HG03469 (cell line): ENCODE measurements around the gene COL18A1.

Source experiments
- ATAC-seq: cut with Tn5 transposase; IDR thresholded peaks from one replicate; pipeline ENCODE4 v1.9.1; 2021; ENCODE audit warnings: mild to moderate bottlenecking, moderate library complexity, moderate number of reproducible peaks; ENCODE audit not compliant: unreplicated experiment

COL18A1 gene

DNA sequence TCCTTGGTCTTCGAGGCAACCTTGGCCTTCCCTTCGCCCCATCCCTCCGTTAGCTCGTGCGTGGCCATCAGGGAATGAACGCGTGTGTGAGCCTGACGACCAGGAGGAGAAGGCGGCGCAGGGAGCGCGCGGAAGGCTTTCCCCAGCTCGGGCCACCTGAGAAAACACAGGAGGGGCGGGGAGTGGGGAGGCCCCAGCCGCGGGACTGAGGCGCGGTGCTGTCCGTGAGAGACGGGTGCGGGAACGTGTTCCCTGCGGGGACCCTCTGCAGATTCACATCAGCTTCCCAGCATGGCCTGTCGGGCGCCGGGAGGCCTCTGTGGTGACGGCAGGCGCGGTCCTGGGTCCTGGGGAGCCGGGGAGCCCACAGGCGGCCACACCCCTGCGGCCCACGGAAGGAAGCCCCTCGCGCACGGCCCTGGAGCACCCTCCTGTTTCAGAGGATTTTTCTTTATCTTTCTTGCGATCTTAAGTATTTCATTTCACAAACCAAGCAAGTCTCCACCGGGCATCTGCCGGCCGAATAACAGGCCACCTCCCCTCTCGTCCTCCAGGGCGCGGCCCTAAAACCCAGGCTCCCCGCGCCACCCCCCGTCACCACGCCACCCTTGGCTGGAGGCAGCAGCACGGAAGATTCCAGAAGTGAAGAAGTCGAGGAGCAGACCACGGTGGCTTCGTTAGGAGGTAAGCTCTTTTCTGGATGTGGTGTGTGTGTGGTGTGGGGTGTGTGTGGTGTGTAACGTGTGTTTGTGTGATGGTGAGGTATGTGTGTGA is 71.0 kb downstream of the COL18A1 start:
- ATAC-seq, result no peak

DNA sequence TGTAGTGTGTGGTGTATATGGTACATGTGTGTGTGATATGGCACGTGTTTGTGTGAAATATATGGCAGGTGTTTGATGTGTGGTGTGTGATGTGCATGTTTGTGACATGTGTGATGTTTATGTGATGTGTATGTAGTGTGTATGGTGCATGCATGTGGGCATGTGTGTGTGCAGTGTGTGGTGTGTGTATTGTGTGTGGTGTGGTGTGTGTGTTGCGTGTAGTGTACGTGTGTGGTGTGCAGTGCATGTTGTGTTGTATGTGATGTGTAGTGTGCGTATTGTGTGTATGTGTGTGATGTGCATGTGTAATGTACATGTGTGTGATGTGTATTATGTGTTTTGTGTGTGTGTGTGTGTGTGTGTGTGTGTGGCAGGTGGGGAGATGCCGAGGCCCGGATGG is 71.6 kb downstream of the COL18A1 start:
- no peak for ATAC-seq

DNA sequence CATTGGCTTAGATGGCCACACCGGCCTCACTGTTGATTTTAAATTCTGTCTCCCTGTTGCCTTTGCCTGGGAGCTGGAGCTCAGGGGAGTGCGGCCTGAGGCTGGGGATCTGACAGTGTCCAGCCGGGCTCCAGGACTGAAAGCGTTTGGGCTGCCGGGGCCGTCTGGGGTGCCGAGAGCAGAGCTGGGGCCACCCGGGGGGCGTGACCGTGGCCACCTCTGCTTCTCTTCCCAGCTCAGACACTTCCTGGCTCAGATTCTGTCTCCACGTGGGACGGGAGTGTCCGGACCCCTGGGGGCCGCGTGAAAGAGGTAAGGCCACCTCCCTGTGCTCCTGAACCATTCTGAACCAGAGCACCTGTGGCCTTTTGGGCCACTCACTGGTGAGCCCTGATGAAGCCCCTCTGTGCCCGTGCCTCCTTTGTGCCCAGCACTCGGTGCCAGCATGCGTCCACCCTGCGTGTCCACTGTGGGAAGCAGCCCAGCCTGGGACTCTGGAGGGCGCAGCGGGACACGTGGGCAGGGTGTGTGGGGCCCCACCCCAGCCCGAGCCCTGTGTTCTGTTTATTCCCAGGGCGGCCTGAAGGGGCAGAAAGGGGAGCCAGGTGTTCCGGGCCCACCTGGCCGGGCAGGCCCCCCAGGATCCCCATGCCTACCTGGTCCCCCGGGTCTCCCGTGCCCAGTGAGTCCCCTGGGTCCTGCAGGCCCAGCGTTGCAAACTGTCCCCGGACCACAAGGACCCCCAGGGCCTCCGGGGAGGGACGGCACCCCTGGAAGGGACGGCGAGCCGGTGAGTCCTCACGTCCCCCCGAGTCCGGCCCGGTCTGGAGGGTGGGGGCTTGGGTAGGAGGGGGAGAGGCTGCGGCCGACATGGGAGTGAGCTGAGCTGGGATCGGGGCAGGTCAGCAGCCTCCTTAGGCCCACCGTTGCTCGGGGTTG is 72.5 kb downstream of the COL18A1 start:
- ATAC-seq, result no peak

DNA sequence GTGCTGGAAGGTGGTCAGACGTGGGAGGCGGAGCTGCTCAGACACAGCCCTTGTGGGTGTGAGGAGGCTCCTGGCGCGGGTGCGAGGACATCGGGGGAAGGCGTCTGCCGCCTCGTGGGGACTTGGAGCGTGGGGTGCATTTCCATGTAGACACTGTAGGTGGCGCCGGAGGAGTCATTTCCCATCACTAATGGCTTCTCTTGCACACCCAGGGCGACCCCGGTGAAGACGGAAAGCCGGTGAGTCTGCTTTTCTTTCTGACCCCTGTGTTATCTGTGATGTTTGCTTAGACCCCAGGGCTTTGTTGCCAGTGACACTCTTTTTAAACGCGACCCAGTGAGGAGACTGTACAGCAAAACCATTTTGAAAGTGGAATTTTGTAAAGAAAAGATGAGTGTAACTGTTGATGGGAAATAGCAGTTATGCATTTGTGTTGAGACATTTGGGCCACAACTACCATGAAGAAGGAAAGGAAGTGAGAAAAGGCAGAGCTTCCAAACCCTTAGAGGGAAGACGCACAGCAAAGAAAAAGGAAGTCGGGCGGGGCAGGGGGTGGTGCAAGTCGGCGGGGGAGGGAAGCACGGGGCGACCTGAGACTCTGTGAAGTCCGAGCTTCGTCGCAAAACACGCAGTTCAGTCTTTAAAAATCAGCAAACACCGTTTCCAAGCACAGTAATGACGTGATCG is 73.3 kb downstream of the COL18A1 start:
- no peak for ATAC-seq

DNA sequence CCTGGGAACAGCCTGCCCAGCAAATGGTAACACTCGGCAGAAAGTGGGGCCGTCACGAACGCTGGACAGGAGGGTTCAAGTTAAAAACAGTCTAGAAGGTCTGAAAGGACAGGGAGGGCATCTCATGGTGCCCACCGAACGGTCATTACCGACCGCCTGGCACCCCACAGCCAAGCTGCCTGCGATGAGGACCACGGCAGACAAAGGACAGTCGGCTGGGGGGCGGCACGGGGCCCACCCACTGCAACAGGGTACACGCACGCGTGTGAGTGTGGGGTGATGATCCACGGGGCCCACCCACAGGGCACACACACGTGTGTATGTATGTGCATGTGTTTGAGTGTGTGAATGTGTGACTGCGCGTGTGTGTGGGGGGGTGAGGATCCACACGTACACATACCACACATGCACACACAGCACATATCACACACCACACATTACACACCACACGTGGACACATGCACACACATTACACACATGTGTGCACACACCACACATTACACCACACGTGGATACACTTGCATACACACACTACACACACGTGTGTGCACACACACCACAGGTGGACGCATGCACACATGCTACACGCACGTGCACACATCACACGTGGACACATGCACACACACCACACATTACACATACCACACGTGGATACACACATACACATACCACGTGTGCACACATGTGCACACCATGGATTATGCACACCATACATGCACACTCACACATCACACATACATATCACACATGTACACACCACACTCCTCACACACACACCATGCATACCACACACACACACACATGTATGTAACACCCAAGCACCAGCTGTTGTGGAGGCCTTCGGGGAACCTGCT is 74.1 kb downstream of the COL18A1 start:
- ATAC-seq, result no peak

DNA sequence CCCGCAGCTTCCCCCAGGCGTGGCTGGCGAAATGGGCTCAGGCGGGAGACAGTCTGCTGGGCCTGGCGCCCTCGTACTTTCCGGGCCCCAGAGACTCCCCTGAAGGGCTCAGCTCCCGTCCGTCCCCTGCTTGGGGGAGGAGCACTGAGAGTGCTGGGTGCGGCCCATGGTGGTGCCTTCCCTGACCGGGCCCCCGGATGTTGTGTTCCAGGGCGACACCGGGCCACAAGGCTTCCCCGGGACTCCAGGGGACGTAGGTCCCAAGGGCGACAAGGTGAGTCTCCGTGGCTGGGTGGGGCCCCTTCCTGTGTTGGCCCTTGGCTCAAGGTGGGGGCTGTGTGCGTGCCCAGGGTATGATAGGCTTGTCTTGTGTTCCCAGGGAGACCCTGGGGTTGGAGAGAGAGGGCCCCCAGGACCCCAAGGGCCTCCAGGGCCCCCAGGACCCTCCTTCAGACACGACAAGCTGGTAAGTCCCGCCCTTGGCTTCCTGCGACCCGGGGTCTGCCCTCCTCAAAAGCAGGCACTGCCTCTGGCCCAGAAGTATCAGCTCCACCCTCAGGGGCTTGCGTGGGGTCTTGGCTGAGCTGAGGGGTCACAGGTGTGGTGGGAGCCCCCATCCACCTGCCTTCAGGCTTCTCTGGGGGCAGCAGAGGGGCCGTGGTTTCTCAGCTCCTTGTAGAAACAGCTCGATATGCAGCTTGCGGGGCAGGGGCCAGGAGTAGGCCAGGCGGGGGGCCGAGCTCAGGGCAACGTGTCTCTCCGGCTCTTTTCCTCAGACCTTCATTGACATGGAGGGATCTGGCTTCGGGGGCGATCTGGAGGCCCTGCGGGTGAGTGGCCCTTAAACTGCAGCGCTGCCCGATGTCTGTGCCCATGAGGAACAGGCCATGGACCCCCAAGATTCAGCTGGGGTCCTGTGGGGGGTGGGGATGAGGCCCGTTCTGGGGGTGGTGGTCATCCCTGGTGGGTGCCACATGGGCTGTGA is 75.0 kb downstream of the COL18A1 start:
- ATAC-seq, result no peak

DNA sequence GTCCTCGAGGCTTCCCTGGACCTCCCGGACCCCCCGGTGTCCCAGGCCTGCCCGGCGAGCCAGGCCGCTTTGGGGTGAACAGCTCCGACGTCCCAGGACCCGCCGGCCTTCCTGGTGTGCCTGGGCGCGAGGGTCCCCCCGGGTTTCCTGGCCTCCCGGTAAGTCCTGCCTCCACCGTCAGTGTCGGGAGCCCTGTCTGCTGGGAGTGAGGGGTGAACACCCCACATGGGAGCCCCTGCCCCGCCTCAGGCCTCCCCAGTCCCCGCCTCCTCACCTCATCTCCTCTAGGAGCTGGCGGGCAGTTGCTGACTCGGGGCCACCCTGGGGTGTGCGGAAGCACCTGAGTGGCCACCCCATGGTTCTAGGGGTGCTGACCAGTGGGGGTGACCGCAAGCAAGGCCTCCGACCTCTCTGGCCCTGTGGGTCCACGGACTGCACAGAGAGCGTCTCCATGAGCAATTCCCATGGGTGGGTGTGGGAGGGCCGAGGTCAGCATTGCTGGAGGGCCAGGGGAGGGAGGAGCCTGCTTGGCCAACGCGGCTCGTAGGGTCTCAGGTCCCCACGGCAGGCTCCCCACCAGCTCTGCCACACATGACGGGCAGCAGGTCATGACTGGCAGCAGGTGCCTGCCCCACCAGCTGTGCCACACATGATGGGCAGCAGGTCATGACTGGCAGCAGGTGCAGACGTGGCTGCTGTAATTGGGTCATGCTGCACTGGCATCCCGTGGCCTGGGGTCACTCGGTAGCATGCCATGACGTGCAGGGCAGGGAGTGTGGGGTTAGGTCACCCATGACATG is 75.9 kb downstream of the COL18A1 start:
- no peak for ATAC-seq

DNA sequence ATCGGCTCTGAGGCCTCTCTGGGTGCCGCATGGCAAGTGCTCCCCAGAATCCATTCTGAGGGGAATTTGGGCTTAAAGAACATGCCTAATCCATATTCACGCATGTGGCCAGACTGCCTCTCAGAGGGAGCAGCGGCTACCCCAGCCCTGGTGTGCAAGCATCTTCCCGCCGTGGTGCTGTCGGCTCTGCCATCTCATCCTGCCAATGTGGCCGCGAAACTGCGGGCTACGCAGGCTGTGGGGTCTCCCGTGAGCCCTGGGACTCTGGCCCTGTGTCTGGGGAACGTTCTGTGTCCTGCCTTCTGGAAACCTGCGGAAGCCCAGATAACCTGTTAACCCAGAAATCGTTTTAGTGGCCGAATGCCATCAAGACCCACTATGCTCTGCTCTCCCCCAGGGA is 76.6 kb downstream of the COL18A1 start:
- no peak for ATAC-seq

DNA sequence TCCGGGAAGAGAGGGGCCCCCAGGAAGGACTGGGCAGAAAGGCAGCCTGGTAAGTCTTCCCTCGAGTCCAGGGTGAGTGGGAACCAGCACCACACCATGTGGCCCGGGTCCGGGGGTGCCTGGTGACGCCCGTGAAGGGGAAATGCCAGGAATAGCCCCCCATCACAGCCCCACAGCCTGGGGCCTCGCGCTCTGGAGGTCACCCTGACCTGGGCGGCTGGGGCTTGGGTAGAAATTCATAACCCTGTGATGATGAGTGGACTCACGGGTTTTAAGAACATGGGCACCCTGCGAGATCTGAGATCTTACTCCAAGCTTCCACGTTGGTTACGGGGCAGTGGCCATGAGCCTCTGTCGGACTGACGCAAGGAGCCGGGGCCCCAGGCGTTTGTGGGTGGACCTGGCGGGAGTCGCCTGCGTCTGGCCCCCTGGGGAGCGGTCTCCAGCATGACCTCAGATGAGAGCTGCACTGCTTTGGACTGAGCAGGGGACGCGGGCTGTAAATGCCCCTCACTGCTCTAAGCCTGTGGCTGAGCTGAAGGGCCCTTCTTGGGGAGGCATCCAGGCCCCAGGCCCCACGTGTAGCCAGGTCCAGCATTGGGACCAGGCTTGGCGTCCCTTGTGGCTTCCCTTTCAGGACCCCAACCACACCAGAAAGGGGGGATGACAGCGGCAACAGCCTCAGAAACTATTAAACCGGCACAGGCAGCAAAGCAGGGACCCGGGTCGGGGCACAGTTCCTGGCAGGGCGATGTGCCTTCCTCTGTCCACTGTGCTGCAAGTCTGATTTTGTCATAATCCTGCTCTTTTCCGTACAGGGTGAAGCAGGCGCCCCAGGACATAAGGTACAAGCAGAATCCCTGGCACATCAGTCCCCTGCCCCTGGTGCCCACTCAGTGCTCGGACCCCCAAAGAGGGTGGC is 77.3 kb downstream of the COL18A1 start:
- ATAC-seq, result no peak

DNA sequence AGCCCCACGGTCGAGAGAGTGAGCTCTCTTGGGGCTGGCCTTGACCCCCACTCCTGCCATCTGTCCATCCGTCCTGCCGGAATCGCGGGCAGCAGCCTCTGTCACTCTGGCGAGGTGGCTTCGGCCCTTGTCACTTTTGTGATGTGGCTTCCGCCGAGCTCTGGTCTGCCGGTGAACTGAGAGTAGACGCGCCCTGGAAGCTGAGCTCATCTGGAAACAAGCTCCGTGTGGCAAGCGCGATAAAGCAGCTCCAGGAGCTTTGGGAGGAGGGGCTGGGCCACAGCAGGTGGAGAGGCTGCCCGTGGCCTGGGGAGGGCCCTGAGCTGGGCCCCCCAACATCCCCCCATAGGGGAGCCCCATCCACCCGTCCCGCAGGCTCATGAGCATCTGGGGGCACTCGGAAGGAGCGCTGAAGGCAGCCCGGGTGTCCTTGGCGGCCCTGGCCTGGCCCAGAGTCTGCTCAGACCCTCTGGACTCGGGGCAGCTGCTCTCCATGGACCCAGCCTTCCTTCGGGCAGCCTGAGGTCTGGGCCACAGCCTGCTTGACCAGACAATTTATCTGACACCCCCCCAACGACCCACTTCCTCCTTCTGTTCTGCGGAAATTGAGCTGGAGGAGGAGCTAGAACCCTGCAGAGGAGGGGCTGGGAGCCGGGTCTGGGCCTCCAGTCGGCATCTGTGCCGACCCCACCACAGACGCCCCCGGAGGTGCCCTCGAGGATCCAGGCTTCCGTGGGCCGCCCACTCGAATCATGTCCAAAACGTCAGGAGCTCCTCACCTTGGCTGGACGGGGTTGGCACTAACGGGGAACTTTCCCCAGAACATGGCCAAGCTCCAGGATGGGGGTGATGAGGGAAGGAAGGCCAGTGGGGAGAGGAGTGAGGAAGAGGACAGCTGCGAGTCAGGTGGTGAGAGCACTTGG is 78.2 kb downstream of the COL18A1 start:
- ATAC-seq, result no peak

DNA sequence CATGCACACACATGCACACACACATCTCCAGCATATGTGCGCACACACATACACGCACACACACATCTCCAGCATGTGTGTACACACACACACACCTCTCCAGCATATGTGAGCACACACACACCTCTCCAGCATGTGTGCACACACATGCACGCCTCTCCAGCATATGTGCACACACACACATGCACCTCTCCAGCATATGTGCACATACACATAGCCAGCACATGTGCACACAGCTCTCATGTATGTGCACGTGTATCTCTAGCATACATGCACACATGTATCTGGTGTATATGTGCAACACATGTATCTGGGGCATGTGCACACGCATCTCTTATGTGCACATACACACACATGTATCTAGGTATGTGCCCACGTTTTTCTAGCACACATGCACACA is 79.4 kb downstream of the COL18A1 start:
- no peak for ATAC-seq

DNA sequence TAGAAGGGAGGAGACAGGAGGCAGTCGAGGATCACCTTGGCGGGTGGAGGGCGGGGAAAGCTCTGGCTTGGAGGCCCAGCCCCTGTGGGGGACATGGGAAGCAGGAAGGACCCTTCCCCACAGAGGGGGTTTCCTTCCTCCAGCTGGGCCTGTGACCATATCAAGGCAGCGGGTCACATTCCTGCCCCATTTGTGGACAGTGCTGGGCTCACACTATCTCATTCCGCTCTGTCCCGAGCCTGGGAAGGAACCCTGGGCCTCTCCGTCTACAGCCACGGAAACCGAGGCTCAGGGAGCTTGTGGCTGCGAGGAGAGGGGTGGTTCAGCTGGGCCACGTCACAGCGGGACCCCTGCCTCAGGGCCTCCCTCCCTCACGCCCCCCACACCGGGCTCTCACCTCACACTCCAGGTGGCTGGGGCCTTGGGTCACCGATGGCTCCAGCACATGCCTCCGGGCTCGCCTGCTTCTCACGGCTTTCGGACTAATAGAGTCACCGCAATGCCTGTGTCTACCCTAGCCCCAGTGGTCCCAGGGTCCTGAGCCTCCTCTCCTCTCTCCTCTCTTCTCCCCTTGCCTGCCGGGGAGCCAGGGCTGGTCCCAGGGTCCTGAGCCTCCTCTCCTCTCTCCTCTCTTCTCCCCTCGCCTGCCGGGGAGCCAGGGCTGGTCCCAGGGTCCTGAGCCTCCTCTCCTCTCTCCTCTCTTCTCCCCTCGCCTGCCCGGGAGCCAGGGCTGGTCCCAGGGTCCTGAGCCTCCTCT is 80.9 kb downstream of the COL18A1 start:
- ATAC-seq, result no peak

DNA sequence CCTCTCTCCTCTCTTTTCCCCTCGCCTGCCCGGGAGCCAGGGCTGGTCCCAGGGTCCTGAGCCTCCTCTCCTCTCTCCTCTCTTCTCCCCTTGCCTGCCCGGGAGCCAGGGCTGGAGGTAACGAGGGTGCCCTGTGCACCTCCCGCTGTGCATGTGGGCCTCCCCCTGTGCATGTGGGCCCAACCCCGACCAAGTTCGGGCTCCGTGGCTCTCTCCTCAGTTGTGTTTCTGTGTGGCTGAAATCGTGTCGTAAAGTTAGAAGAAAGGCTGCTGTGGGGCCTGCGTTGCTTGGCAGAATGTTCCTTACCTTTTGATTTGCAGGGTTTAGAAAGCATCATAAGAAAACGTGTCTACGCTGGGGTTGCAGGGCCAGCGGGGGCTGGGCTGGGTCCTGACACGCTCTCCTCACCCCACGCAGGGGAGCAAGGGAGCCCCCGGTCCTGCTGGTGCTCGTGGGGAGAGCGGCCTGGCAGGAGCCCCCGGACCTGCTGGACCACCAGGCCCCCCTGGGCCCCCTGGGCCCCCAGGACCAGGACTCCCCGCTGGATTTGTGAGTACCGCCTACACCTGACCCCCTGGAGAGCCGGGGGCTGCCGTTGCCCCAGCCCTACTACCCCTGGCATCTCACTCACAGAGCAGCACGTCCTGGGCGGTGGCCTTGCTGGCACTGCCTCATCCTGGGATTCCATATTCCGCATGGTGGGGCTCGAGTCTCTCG is 81.6 kb downstream of the COL18A1 start:
- ATAC-seq, result no peak

DNA sequence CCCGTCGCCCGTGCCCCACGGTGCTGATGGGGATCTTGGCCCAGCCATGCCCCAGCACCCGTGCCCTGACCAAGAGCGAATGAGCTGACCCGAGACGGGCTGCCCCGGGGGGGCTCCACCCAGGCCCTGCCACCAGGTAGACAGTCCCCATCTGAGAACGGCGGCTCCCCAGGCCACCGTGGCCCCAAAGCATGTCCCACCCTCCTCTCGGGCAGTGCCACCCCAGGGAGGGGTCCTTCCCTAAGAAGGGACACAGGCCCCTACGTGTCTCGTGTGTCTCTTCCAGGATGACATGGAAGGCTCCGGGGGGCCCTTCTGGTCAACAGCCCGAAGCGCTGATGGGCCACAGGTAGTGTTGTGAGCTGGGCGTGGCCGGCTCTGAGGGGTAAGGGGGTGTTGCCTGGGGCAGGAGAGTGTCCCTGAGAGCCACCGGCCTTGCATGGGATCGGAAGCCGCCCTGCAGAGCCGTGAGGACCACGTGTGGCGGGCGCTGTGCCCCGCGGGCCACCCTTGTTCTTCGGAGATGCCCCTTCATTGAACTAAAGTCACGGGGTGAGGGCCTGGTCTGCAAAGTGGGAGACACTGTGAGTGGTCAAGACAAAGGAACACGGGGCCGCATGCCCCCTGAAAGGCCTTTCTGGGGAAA is 82.3 kb downstream of the COL18A1 start:
- ATAC-seq, result no peak
